Type B pancreatic cell (in vitro differentiated cells): ENCODE measurements around the gene LDAH. TPM values are rescaled to one million over a fixed set of nuclear protein-coding genes. Genes with fewer than 3 reads are reported as not detected.
"Not testable (repeated sequence)": the region's sequence is repeated elsewhere in the genome, so short reads cannot be mapped to it uniquely, and the experiment has no call there.

Source experiments
- DNase-seq: peaks from one replicate; pipeline ENCODE4 v3.0.0; 2021; ENCODE audit warnings: mixed read lengths; ENCODE audit not compliant: unreplicated experiment; ENCODE audit errors: extremely low spot score
- H3K27ac Mint-ChIP-seq: 2 replicates; pipeline ENCODE4 v1.8.0; 2021; ENCODE audit warnings: mild to moderate bottlenecking, mixed read lengths
- H3K27me3 Mint-ChIP-seq: 2 replicates; pipeline ENCODE4 v1.8.0; 2021; ENCODE audit warnings: mixed read lengths
- H3K36me3 Mint-ChIP-seq: 2 replicates; pipeline ENCODE4 v1.8.0; 2021; ENCODE audit warnings: mixed read lengths
- H3K4me1 Mint-ChIP-seq: one replicate; pipeline ENCODE4 v1.8.0; 2021; ENCODE audit warnings: mixed read lengths; ENCODE audit not compliant: unreplicated experiment
- H3K4me3 Mint-ChIP-seq: 2 replicates; pipeline ENCODE4 v1.8.0; 2021; ENCODE audit warnings: mild to moderate bottlenecking, mixed read lengths
- H3K9me3 Mint-ChIP-seq: 2 replicates; pipeline ENCODE4 v1.8.0; 2021; ENCODE audit warnings: mixed read lengths
- total RNA-seq: library from RNA; stranded (reverse); gene quantifications from 2 replicates; pipeline ENCODE4 v1.2.1, GENCODE V29; 2021; ENCODE audit warnings: low replicate concordance
- TF ChIP-seq, protein P1 (sequence below): fragments of 200-600 bp; sonication (generic); conservative IDR thresholded peaks from 2 replicates; pipeline ENCODE4 v1.5.0; 2021; ENCODE audit warnings: antibody characterized with exemption, mild to moderate bottlenecking

Gene LDAH
- total RNA-seq, 1 donor from 2014 or later = 30.1 TPM

DNA sequence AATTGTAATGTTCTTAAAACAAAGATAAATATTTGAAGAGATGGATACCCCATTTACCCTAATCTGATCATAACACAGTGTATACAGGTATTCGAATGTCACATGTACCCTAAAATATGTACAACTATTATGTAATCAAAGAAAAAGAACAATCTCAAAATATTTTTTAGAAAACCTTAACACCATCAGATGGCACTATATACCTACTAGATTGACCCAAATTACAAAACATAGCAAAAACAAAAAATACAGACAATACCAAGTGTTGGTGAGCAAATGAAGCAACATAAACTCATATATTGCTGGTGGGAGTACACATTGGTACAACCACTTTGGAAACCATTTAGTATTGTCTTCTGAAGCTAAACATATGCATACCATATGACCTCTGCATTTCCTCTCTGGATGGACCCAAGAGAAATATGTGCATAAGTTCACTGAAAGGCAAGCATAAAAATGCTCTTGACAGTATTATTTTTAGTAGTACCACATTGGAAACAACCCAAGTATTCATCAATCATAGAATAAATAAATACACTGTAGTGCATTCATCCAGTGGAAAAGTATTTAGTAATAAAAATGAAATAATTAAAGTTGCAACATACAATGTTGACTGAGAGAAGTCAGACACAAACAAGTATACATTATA, 100.2 kb downstream of the LDAH start:
- TF ChIP-seq, protein P1, sequence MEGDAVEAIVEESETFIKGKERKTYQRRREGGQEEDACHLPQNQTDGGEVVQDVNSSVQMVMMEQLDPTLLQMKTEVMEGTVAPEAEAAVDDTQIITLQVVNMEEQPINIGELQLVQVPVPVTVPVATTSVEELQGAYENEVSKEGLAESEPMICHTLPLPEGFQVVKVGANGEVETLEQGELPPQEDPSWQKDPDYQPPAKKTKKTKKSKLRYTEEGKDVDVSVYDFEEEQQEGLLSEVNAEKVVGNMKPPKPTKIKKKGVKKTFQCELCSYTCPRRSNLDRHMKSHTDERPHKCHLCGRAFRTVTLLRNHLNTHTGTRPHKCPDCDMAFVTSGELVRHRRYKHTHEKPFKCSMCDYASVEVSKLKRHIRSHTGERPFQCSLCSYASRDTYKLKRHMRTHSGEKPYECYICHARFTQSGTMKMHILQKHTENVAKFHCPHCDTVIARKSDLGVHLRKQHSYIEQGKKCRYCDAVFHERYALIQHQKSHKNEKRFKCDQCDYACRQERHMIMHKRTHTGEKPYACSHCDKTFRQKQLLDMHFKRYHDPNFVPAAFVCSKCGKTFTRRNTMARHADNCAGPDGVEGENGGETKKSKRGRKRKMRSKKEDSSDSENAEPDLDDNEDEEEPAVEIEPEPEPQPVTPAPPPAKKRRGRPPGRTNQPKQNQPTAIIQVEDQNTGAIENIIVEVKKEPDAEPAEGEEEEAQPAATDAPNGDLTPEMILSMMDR = no peak
- H3K4me1 Mint-ChIP-seq = no peaks in the 10 kb centered on the region
- DNase-seq = no peak
- peaks cover 14% of the 10 kb centered on the region for H3K9me3 Mint-ChIP-seq
- H3K4me3 Mint-ChIP-seq = no peak overlapping the region
- no peak overlapping the region for H3K27ac Mint-ChIP-seq
- no peaks in the 10 kb centered on the region for H3K27me3 Mint-ChIP-seq
- H3K36me3 Mint-ChIP-seq = peaks cover 47% of the 10 kb centered on the region

DNA sequence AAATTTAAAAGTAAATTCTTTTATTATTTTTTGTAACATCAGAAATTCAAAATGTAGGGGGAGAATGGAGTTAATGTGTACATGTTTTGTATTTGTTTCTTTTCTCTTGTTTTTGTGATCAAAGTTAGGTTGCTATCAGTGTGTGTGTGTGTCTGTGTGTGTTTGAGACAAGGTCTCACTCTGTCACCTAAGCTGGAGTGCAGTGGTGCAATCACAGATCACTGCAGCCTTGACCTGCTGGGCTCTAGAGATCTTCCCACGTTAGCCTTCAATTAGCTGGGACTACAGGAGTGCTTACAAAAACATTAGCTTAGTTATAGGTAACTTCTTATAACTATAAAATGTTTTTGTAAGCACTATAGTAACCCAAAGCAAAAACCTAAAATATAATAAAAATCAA, 105.3 kb downstream of the LDAH start:
- TF ChIP-seq, protein P1 = no peak
- no peak overlapping the region for H3K4me3 Mint-ChIP-seq
- DNase-seq = no peak
- H3K27ac Mint-ChIP-seq = no peak overlapping the region
- H3K4me1 Mint-ChIP-seq = no peaks in the 10 kb centered on the region
- no peaks in the 10 kb centered on the region for H3K27me3 Mint-ChIP-seq
- peaks cover 60% of the 10 kb centered on the region for H3K36me3 Mint-ChIP-seq
- H3K9me3 Mint-ChIP-seq = peaks cover 14% of the 10 kb centered on the region

- H3K27me3 Mint-ChIP-seq, DNase-seq, H3K4me3 Mint-ChIP-seq, H3K27ac Mint-ChIP-seq, H3K4me1 Mint-ChIP-seq: not testable (repeated sequence)
- peaks cover 54% of the 10 kb centered on the region for H3K36me3 Mint-ChIP-seq
- H3K9me3 Mint-ChIP-seq = peaks cover 14% of the 10 kb centered on the region
Observed at GRCh38 chr2:20716164-20716563, 106.7 kb downstream of the LDAH start.

GRCh38 chr2:20714412-20714811, 108.5 kb downstream of the LDAH start:
- H3K4me1 Mint-ChIP-seq, H3K9me3 Mint-ChIP-seq, DNase-seq, H3K27ac Mint-ChIP-seq, H3K4me3 Mint-ChIP-seq, H3K27me3 Mint-ChIP-seq: not testable (repeated sequence)
- peaks cover 45% of the 10 kb centered on the region for H3K36me3 Mint-ChIP-seq

DNA sequence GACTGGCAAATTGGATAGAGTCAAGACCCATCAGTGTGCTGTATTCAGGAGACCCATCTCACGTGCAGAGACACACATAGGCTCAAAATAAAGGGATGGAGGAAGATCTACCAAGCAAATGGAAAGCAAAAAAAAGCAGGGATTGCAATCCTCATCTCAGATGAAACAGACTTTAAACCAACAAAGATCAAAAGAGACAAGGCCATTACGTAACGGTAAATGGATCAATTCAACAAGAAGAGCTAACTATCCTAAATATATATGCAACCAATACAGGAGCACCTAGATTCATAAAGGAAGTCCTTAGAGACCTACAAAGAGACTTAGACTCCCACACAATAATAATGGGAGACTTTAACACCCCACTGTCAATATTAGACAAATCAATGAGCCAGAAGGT, 109.3 kb downstream of the LDAH start:
- H3K36me3 Mint-ChIP-seq = peaks cover 43% of the 10 kb centered on the region
- not testable (repeated sequence) for DNase-seq, H3K4me3 Mint-ChIP-seq, H3K4me1 Mint-ChIP-seq, H3K27me3 Mint-ChIP-seq, H3K9me3 Mint-ChIP-seq, H3K27ac Mint-ChIP-seq

DNA sequence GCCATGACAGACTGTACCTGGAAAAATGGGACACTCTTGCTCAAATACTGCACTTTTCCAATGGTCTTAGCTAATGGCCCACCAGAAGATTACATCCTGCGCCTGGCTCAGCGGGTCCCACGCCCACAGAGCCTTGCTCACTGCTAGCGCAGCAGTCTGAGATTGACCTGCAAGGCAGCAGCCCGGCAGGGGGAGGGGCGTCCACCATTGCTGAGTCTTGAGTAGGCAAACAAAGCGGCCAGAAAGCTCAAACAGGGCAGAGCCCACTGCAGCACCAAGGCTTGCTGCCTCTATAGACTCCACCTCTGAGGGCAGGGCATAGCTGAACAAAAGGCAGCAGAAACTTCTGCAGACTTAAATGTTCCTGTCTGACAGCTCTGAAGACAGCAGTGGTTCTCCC, 111.3 kb downstream of the LDAH start:
- H3K27ac Mint-ChIP-seq, H3K9me3 Mint-ChIP-seq, H3K4me1 Mint-ChIP-seq, H3K27me3 Mint-ChIP-seq, H3K4me3 Mint-ChIP-seq, DNase-seq: not testable (repeated sequence)
- H3K36me3 Mint-ChIP-seq = peaks cover 36% of the 10 kb centered on the region

DNA sequence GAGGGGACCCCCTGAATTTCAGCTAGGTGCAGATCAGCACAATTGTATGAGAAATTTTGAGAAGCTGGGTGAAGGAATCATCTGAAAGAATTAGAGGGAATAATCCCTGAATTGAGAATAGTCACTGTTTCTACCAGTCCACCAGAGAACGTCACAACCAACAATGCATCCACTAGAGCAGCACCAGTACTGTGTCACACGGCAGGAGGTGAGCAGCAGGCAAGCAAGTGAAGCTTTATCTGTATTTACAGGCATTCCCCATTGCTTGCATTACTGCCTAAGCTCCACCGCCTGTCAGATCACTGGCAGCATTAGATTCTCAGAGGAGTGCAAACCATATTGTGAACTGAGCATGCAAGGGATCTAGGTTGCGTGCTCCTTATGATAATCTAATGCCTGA, 115.3 kb downstream of the LDAH start:
- TF ChIP-seq, protein P1 = no peak
- Mint-ChIP-seq H3K27ac (peak overlapping the region; percentile 8), H3K27me3 (no peaks in the 10 kb centered on the region), H3K4me1 (no peaks in the 10 kb centered on the region), H3K36me3 (peaks cover 10% of the 10 kb centered on the region), H3K4me3 (no peak overlapping the region), H3K9me3 (no peaks in the 10 kb centered on the region)
- no peak for DNase-seq

DNA sequence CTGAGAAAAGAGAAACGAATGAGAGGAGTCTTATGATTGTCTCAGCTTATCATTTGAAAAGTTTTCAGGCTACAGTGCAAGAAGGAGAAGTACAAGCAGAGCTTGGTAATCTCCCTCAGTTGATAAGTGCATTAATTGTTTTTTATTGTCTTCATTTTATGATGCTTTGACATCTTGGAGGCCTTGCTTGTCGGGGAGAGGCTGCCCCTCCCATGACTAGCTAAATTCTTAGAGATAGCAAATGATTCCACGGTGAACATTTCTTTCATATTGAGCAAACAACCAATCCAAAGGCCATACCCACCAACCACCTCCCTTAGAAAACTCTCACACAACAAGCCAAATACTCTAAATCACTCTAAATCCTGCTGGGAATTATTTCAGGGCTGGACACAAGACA, 116.1 kb downstream of the LDAH start:
- Mint-ChIP-seq H3K4me1 (no peaks in the 10 kb centered on the region), H3K9me3 (no peaks in the 10 kb centered on the region), H3K36me3 (peaks cover 10% of the 10 kb centered on the region), H3K27ac (no peak overlapping the region), H3K4me3 (no peak overlapping the region), H3K27me3 (no peaks in the 10 kb centered on the region)
- no peak for DNase-seq
- TF ChIP-seq, protein P1 = no peak
